HepG2 (cell line): ENCODE data around the gene GATAD2B. TPM values are rescaled to one million over a fixed set of nuclear protein-coding genes. Genes with fewer than 3 reads are reported as not detected.

Experiments used
- ATAC-seq: fragments of 200-7000 bp; cut with Tn5 transposase; 3 replicates; pipeline ENCODE4 v1.9.1; 2020; ENCODE audit warnings: mild to moderate bottlenecking, moderate library complexity
- BruUV-seq: library from RNA; stranded (reverse); fragments of 400-500 nt; replicated peaks from 2 replicates; lab custom pipeline; 2021; lab: Mats Ljungman, UMichigan
- CTCF ChIA-PET: fragments of 300-600 bp; formaldehyde crosslinking; extraction: SDS; loops from one replicate; lab custom pipeline; 2021; ENCODE audit warnings: low total read pairs, inconsistent platforms, low intra/inter-chr PET ratio; lab: Yijun Ruan, JAX
- POLR2A ChIA-PET: fragments of 350-600 bp; sonication (Branson Sonifier 250); formaldehyde crosslinking; loops from one replicate; lab custom pipeline; 2020; ENCODE audit warnings: antibody characterized with exemption, inconsistent platforms; lab: Yijun Ruan, JAX
- DNase-seq: peaks from one replicate; pipeline ENCODE4 v3.0.0-alpha.2; 2015; ENCODE audit warnings: low spot score
- FAIRE-seq: peaks from 3 replicates; lab custom pipeline; 2011; peaks lifted over from hg19 to GRCh38; lab: Jason Lieb, UNC
- H2AFZ ChIP-seq: one replicate; pipeline ENCODE4 v1.6.1; 2011; ENCODE audit warnings: low read length, inconsistent platforms
- H3K27ac ChIP-seq: fragments of 300-600 bp; 3 replicates; pipeline ENCODE4 v1.8.0; 2011; ENCODE audit warnings: mixed run types, mild to moderate bottlenecking, mixed read lengths, low read length, inconsistent platforms; ENCODE audit not compliant: insufficient read depth; ENCODE audit errors: extremely low read length
- H3K27me3 ChIP-seq, 2 experiments: fragments of 200-600 bp in 1 of 2; 2 replicates in 1 of 2; 3 replicates in 1 of 2; pipeline versions ENCODE4 v1.6.0 to v1.8.0; 2011; ENCODE audit warnings: low read length in 2 of 2, mild to moderate bottlenecking in 2 of 2, moderate library complexity in 2 of 2, inconsistent platforms in 1 of 2; ENCODE audit not compliant: insufficient read depth in 2 of 2, control insufficient read depth in 1 of 2
- H3K36me3 ChIP-seq, 2 experiments: fragments of 200-600 bp in 1 of 2; replicated peaks in 1 of 2; 2 replicates in 1 of 2; 3 replicates in 1 of 2; pipeline versions ENCODE4 v1.5.1 to v1.8.0; 2011; ENCODE audit warnings: low read length in 2 of 2, inconsistent platforms in 1 of 2; ENCODE audit not compliant: insufficient read depth in 2 of 2, control insufficient read depth in 1 of 2
- H3K4me1 ChIP-seq: 2 replicates; pipeline ENCODE4 v1.5.1; 2012; ENCODE audit warnings: low read length, inconsistent platforms; ENCODE audit not compliant: insufficient read depth
- H3K4me2 ChIP-seq: 2 replicates; pipeline ENCODE4 v1.6.0; 2011; ENCODE audit warnings: low read depth, low read length, inconsistent platforms
- H3K4me3 ChIP-seq, 3 experiments: fragments of 200-600 bp in 1 of 3; sonication (generic), shearing (Covaris generic) in 1 of 3; replicated peaks in 1 of 3; 2 replicates each; pipeline ENCODE4 v1.5.1; 2011 to 2016; ENCODE audit warnings: low read length in 3 of 3, inconsistent platforms in 2 of 3, low read depth in 2 of 3, mild to moderate bottlenecking in 2 of 3, control low read depth in 1 of 3, mixed read lengths in 1 of 3; ENCODE audit not compliant: insufficient read depth in 1 of 3
- H3K79me2 ChIP-seq: one replicate; pipeline ENCODE4 v1.6.1; 2011; ENCODE audit warnings: low read length, inconsistent platforms; ENCODE audit not compliant: insufficient read depth
- H3K9ac ChIP-seq: 2 replicates; pipeline ENCODE4 v1.6.0; 2011; ENCODE audit warnings: mild to moderate bottlenecking, low read depth, low read length, inconsistent platforms; ENCODE audit not compliant: insufficient read depth
- H3K9me3 ChIP-seq: 2 replicates; pipeline ENCODE4 v1.5.1; 2012; ENCODE audit warnings: mild to moderate bottlenecking, low read length
- H4K20me1 ChIP-seq: 2 replicates; pipeline ENCODE4 v1.6.0; 2011; ENCODE audit warnings: inconsistent platforms, mild to moderate bottlenecking, low read length, moderate library complexity; ENCODE audit not compliant: insufficient read depth
- ERF ChIP-seq: IDR thresholded peaks from 2 replicates; pipeline ENCODE4 v1.6.1; 2018; ENCODE audit warnings: missing biosample characterization, missing genetic modification reagents
- ETV5 ChIP-seq: IDR thresholded peaks from 2 replicates; pipeline ENCODE4 v1.6.1; 2018; ENCODE audit warnings: missing biosample characterization, missing genetic modification reagents, inconsistent platforms, borderline replicate concordance
- GABPB1 ChIP-seq: IDR thresholded peaks from 2 replicates; pipeline ENCODE4 v1.6.1; 2016; ENCODE audit warnings: mild to moderate bottlenecking, missing genetic modification reagents, moderate library complexity, missing compliant biosample characterization
- HOXA5 ChIP-seq: sonication (generic); formaldehyde crosslinking; IDR thresholded peaks from 2 replicates; pipeline ENCODE4 v1.4.0; 2020; ENCODE audit warnings: missing genetic modification reagents
- KLF16 ChIP-seq, 2 experiments: sonication (generic) in 1 of 2; formaldehyde crosslinking in 1 of 2; IDR thresholded peaks; 2 replicates each; pipeline versions ENCODE4 v1.6.1 to v1.8.0; 2016 to 2023; ENCODE audit warnings: missing genetic modification reagents in 2 of 2, missing compliant biosample characterization in 1 of 2
- MIER3 ChIP-seq: IDR thresholded peaks from 2 replicates; pipeline ENCODE4 v1.6.1; 2016; ENCODE audit warnings: missing compliant biosample characterization, borderline replicate concordance
- NR2F6 ChIP-seq, 2 experiments: IDR thresholded peaks; 2 replicates each; pipeline ENCODE4 v1.6.1; 2016; ENCODE audit warnings: antibody characterized with exemption in 1 of 2, mild to moderate bottlenecking in 1 of 2
- PAWR ChIP-seq: sonication (generic); formaldehyde crosslinking; IDR thresholded peaks from 2 replicates; pipeline ENCODE4 v1.4.0; 2020; ENCODE audit warnings: missing genetic modification reagents, mild to moderate bottlenecking, borderline replicate concordance
- POLR2G ChIP-seq: fragments of 200-400 bp; formaldehyde crosslinking; IDR thresholded peaks from 2 replicates; pipeline ENCODE4 v1.6.1; 2018; ENCODE audit warnings: mild to moderate bottlenecking, low read depth, low read length, moderate library complexity
- SIN3A ChIP-seq: IDR thresholded peaks from 2 replicates; pipeline ENCODE4 v1.6.1; 2011; ENCODE audit warnings: low read depth, mild to moderate bottlenecking, control low read depth, low read length, borderline replicate concordance
- TEAD2 ChIP-seq: sonication (generic); formaldehyde crosslinking; IDR thresholded peaks from 2 replicates; pipeline ENCODE4 v1.9.0; 2021; ENCODE audit warnings: missing genetic modification reagents
- TGIF2 ChIP-seq: IDR thresholded peaks from 2 replicates; pipeline ENCODE4 v1.6.1; 2016; ENCODE audit warnings: control low read depth, missing compliant biosample characterization
- ZNF343 ChIP-seq: sonication (generic); formaldehyde crosslinking; IDR thresholded peaks from 2 replicates; pipeline ENCODE4 v1.4.0; 2020; ENCODE audit warnings: mild to moderate bottlenecking, missing genetic modification reagents
- ZNF607 ChIP-seq: sonication (generic); formaldehyde crosslinking; IDR thresholded peaks from 2 replicates; pipeline ENCODE4 v1.5.1; 2020; ENCODE audit warnings: missing genetic modification reagents, mild to moderate bottlenecking, borderline replicate concordance
- WGBS: methylation state at CpG from one replicate; pipeline ENCODE4 v1.1.6; 2017; ENCODE audit warnings: low lambda C conversion rate; 5-methylcytosine and 5-hydroxymethylcytosine counted together
- in situ Hi-C: cut with HindIII; loops from 2 replicates; pipeline ENCODE4 v1.10.0; 2017; ENCODE audit warnings: low pct_unique_long_range_greater_than_20kb; ENCODE audit not compliant: extremely low pct_ligation_motif_present
- intact Hi-C: fragments of 100-400 bp; cut with micrococcal nuclease; formaldehyde crosslinking; loops from one replicate; pipeline ENCODE4 v1.10.0; 2022; ENCODE audit not compliant: unreplicated experiment
- polyA plus RNA-seq, 8 experiments: library from polyadenylated mRNA; depleted of rRNA in 3 of 8; stranded (reverse) in 7 of 8; unstranded in 1 of 8; fragments of >200 nt; fragmentation: Illumina TruSeq in 4 of 8; extraction: Trizol in 4 of 8; gene quantifications; 2 replicates each; pipeline versions ENCODE4 v1.2.1 to v1.2.3, GENCODE V29; 2011 to 2016; ENCODE audit warnings: low read depth in 4 of 8, missing spikeins in 1 of 8, mixed read lengths in 1 of 8; ENCODE audit not compliant: insufficient read depth in 1 of 8
- total RNA-seq, 5 experiments: library from RNA; depleted of rRNA; stranded (reverse); fragments of >200 nt; fragmentation: Illumina TruSeq; extraction: Trizol; gene quantifications; 2 replicates each; pipeline ENCODE4 v1.2.3, GENCODE V29; 2016; ENCODE audit warnings: low read depth in 1 of 5
- TF ChIP-seq, protein P1 (sequence below): sonication (generic); formaldehyde crosslinking; IDR thresholded peaks from 2 replicates; pipeline ENCODE4 v1.8.0; 2023; ENCODE audit warnings: mild to moderate bottlenecking, missing genetic modification reagents
- TF ChIP-seq, protein P2 (sequence below): sonication (generic); formaldehyde crosslinking; IDR thresholded peaks from 2 replicates; pipeline ENCODE4 v1.4.0; 2020; ENCODE audit warnings: missing genetic modification reagents
- TF ChIP-seq, protein P3 (sequence below): sonication (generic); formaldehyde crosslinking; conservative IDR thresholded peaks from 2 replicates; pipeline ENCODE4 v1.4.0; 2020; ENCODE audit warnings: missing genetic modification reagents

The GATAD2B gene
- total and polyA plus RNA-seq, 2 of the 13 experiments (the other 11 are each of a cell fraction or from before 2014, with no cell fraction given) = 3.2 to 5.2 TPM

DNA sequence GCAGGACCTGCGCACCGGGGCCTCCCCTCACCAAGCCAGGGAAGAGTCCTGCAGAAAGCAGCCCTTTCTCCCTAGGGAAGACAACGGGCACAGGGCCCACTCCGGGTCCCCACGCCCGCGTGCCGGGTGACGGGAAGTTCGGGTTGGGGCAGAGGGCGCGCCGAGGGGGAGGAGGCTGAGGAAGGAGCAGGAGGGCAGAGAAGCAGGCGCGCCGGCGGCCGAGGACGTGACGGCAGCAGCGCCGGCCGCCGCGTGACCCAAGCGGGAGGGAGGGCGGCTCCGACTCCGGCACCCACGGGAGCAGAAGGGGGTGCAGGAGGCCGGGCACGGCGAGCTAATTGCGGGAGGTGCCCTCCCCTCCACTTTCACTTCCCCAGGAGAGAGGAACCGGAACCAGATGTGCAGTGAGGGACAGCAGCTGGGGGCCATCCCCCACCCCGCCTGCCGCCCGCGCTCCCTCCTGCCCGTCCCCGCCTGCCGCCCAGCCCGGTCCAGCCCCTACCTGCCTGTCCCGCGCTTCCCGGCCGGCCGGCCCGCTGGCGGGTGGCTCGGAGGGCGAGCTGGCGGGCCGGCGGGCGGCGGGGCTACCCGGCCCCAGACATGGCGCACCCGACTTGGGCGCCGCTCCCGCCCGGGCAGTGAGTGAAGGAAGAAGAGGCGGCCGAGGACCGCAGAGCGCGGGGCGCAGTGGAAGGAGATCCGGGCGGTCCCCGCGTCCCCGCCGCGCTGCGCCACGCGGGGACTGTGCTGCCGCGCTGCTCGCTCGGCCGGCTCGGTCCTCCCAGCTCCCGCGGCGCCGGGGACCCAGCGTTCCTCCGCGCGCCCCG lies 23.2 kb upstream of the GATAD2B start:
- POLR2A ChIA-PET = interaction anchor here (0.8 to 5.3 kb wide), 15 partner anchors 10 to 165 kb away, joined by 3 to 43 read pairs (median 8); partner anchors contain the start of genes CREB3L4, CRTC2, GATAD2B and JTB
- Histone ChIP-seq H3K9me3 (no peaks in the 10 kb centered on the region), H3K36me3 (peaks cover 10 to 51% of the 10 kb centered on the region in 2 experiments; a peak in 4 of 5 replicates), H3K4me2 (peak overlapping the region; percentile 87), H3K27me3 (no peaks in the 10 kb centered on the region), H3K4me1 (peaks cover 40% of the 10 kb centered on the region), H4K20me1 (no peaks in the 10 kb centered on the region), H3K9ac (peak overlapping the region; percentile 82), H3K79me2 (peaks cover 11% of the 10 kb centered on the region), H2AFZ (no peak overlapping the region), H3K4me3 (peak overlapping the region; percentile 71 to 98 (median 81)), H3K27ac (peak overlapping the region; percentile 71)
- CTCF ChIA-PET = interaction anchor here (1.1 to 2.2 kb wide), 2 partner anchors 41 to 149 kb away, joined by 3 to 7 read pairs; partner anchors contain the start of gene RAB13
- in situ Hi-C loops = loop anchor here (10.0 kb wide), 1 partner anchor 121 kb away; no protein-coding TSS in a partner anchor
- WGBS = under 1% methylated on average over 25 of the region's 95 CpGs
- ATAC-seq = peak; percentile 66
- intact Hi-C loops = loop anchor here (1.0 to 5.0 kb wide), 3 partner anchors 40 to 326 kb away; partner anchors contain the start of genes HAX1 and RAB13
- no peak for DNase-seq
- no peak for FAIRE-seq
- BruUV-seq = no TSS peak
- TF ChIP-seq KLF16 (CRISPR knock-in tag; IDR thresholded peaks at IDR 0.05) (0 out of 4 replicates have a peak, but pooled peaks of 1 of the 2 experiments have one; percentile 9), TEAD2 (CRISPR knock-in tag) (no peak), ETV5 (peak; percentile 33; the same call in 1 of the 2 replicates), MIER3 (CRISPR knock-in tag) (0 out of 2 replicates have a peak, but pooled peaks have one; percentile 44), SIN3A (0 out of 2 replicates have a peak, but pooled peaks have one; percentile 26), ZNF343 (CRISPR knock-in tag) (0 out of 2 replicates have a peak, but pooled peaks have one; percentile 14), PAWR (CRISPR knock-in tag) (no peak), POLR2G (peak; percentile 57), NR2F6 (IDR thresholded peaks at IDR 0.05) (no peak), NR2F6 (CRISPR knock-in tag; IDR thresholded peaks at IDR 0.05) (peak; percentile 33; the same call in 1 of the 2 replicates), TGIF2 (CRISPR knock-in tag) (0 out of 2 replicates have a peak, but pooled peaks have one; percentile 30), ERF (CRISPR knock-in tag) (peak; percentile 17; the same call in 1 of the 2 replicates), GABPB1 (CRISPR knock-in tag) (peak; percentile 89), ZNF607 (CRISPR knock-in tag) (peak; percentile 23; the same call in 1 of the 2 replicates), HOXA5 (CRISPR knock-in tag) (0 out of 2 replicates have a peak, but pooled peaks have one; percentile 14)
- TF ChIP-seq, protein P1, sequence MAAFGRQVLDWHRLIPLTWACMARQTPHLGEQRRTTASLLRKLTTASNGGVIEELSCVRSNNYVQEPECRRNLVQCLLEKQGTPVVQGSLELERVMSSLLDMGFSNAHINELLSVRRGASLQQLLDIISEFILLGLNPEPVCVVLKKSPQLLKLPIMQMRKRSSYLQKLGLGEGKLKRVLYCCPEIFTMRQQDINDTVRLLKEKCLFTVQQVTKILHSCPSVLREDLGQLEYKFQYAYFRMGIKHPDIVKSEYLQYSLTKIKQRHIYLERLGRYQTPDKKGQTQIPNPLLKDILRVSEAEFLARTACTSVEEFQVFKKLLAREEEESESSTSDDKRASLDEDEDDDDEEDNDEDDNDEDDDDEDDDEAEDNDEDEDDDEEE (CRISPR knock-in tag) = 0 out of 2 replicates have a peak, but pooled peaks have one; percentile 31
- TF ChIP-seq, protein P2, sequence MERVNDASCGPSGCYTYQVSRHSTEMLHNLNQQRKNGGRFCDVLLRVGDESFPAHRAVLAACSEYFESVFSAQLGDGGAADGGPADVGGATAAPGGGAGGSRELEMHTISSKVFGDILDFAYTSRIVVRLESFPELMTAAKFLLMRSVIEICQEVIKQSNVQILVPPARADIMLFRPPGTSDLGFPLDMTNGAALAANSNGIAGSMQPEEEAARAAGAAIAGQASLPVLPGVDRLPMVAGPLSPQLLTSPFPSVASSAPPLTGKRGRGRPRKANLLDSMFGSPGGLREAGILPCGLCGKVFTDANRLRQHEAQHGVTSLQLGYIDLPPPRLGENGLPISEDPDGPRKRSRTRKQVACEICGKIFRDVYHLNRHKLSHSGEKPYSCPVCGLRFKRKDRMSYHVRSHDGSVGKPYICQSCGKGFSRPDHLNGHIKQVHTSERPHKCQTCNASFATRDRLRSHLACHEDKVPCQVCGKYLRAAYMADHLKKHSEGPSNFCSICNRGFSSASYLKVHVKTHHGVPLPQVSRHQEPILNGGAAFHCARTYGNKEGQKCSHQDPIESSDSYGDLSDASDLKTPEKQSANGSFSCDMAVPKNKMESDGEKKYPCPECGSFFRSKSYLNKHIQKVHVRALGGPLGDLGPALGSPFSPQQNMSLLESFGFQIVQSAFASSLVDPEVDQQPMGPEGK (CRISPR knock-in tag) = peak; percentile 78
- TF ChIP-seq, protein P3, sequence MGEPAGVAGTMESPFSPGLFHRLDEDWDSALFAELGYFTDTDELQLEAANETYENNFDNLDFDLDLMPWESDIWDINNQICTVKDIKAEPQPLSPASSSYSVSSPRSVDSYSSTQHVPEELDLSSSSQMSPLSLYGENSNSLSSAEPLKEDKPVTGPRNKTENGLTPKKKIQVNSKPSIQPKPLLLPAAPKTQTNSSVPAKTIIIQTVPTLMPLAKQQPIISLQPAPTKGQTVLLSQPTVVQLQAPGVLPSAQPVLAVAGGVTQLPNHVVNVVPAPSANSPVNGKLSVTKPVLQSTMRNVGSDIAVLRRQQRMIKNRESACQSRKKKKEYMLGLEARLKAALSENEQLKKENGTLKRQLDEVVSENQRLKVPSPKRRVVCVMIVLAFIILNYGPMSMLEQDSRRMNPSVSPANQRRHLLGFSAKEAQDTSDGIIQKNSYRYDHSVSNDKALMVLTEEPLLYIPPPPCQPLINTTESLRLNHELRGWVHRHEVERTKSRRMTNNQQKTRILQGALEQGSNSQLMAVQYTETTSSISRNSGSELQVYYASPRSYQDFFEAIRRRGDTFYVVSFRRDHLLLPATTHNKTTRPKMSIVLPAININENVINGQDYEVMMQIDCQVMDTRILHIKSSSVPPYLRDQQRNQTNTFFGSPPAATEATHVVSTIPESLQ (CRISPR knock-in tag) = no peak
